Parathyroid adenoma (tissue), 2 donors: ENCODE data around the gene GMNC.
"Not testable (repeated sequence)": the region's sequence is repeated elsewhere in the genome, so short reads cannot be mapped to it uniquely, and the experiment has no call there.

ENCODE experiments used
- H2AFZ ChIP-seq: fragments of 300-600 bp; sonication (generic); one replicate; pipeline ENCODE4 v1.7.0; 2017; ENCODE audit warnings: antibody characterized with exemption, mild to moderate bottlenecking
- H3K27ac ChIP-seq: fragments of 300-600 bp; sonication (generic); one replicate; pipeline ENCODE4 v1.7.0; 2017
- H3K27me3 ChIP-seq: fragments of 300-600 bp; sonication (generic); one replicate; pipeline ENCODE4 v1.7.0; 2017; ENCODE audit warnings: low read length; ENCODE audit not compliant: control insufficient read depth, insufficient read depth
- H3K36me3 ChIP-seq: fragments of 300-600 bp; sonication (generic); one replicate; pipeline ENCODE4 v1.7.0; 2017; ENCODE audit warnings: low read length; ENCODE audit not compliant: control insufficient read depth, insufficient read depth
- H3K4me1 ChIP-seq: fragments of 300-600 bp; sonication (generic); one replicate; pipeline ENCODE4 v1.7.0; 2017; ENCODE audit warnings: control low read depth
- H3K4me2 ChIP-seq: fragments of 300-600 bp; sonication (generic); one replicate; pipeline ENCODE4 v1.7.0; 2017; ENCODE audit warnings: low read length
- H3K4me3 ChIP-seq: fragments of 300-600 bp; sonication (generic); one replicate; pipeline ENCODE4 v1.7.0; 2017; ENCODE audit warnings: low read depth, low read length
- H3K79me2 ChIP-seq: fragments of 300-600 bp; sonication (generic); one replicate; pipeline ENCODE4 v1.7.0; 2017; ENCODE audit warnings: control low read depth
- H3K9ac ChIP-seq: fragments of 300-600 bp; sonication (generic); one replicate; pipeline ENCODE4 v1.7.0; 2017; ENCODE audit warnings: mild to moderate bottlenecking
- H3K9me3 ChIP-seq: fragments of 300-600 bp; sonication (generic); one replicate; pipeline ENCODE4 v1.7.0; 2017; ENCODE audit warnings: low read length; ENCODE audit not compliant: control insufficient read depth
- TF ChIP-seq, protein P1 (sequence below): fragments of 300-600 bp; sonication (generic); IDR thresholded peaks from one replicate; pipeline ENCODE4 v1.7.0; 2017; ENCODE audit warnings: antibody characterized with exemption, mild to moderate bottlenecking
- donor health status: primary hyperparathyroidism.

The GMNC gene

DNA sequence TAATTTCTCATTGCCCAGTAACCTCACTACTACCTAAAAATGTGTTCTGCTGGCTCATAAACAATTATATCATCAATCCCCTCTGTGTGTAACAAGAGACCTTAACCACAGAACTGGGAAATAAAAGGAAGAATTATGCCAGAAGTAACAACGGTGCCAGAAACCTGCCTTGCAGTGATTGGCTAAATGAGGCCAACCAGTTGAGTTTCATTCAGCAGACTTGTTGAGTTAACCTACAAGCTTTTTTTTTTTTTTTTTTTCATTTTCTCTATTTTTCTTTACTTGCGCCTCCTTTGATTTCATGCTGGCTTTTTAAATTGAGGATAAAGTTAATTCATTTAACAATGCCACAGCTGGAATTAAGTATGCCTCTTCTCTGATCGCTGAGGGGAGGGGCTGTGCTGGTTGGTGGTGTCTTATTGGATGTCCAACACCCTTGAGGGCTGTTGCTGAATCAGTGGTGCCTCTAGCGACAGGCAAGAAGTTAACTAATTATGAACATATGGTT is 30.0 kb upstream of the GMNC start:
- no peak overlapping the region for H3K9ac ChIP-seq
- no peaks in the 10 kb centered on the region for H3K4me1 ChIP-seq
- H2AFZ ChIP-seq = no peak overlapping the region
- no peaks in the 10 kb centered on the region for H3K27me3 ChIP-seq
- H3K4me3 ChIP-seq = no peak overlapping the region
- no peaks in the 10 kb centered on the region for H3K36me3 ChIP-seq
- TF ChIP-seq, protein P1, sequence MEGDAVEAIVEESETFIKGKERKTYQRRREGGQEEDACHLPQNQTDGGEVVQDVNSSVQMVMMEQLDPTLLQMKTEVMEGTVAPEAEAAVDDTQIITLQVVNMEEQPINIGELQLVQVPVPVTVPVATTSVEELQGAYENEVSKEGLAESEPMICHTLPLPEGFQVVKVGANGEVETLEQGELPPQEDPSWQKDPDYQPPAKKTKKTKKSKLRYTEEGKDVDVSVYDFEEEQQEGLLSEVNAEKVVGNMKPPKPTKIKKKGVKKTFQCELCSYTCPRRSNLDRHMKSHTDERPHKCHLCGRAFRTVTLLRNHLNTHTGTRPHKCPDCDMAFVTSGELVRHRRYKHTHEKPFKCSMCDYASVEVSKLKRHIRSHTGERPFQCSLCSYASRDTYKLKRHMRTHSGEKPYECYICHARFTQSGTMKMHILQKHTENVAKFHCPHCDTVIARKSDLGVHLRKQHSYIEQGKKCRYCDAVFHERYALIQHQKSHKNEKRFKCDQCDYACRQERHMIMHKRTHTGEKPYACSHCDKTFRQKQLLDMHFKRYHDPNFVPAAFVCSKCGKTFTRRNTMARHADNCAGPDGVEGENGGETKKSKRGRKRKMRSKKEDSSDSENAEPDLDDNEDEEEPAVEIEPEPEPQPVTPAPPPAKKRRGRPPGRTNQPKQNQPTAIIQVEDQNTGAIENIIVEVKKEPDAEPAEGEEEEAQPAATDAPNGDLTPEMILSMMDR = no peak
- H3K9me3 ChIP-seq = no peaks in the 10 kb centered on the region
- H3K79me2 ChIP-seq = no peaks in the 10 kb centered on the region
- no peak overlapping the region for H3K27ac ChIP-seq
- H3K4me2 ChIP-seq = no peak overlapping the region

DNA sequence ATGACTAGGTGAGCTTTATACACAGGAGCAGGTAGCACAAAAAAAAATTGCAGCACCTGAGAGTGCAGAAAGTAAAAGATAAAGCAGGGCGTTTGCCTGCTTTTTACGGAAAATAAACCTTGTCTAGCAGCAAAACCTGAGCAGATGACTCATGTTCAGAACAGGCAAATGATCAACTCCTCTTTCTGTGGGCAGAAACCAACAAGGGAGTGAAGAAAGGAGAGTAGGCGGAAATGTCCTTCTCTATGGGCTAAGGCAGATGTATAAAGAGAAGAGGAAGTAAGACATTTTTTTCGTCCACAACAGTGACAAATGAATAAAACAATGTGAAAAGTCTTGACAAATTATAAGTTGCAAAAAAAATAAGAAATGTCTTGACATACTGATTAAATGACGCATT is 24.5 kb upstream of the GMNC start:
- Histone ChIP-seq H3K9ac (no peak overlapping the region), H3K4me2 (no peak overlapping the region), H3K36me3 (no peaks in the 10 kb centered on the region), H3K27ac (no peak overlapping the region), H3K4me1 (no peaks in the 10 kb centered on the region), H3K9me3 (no peaks in the 10 kb centered on the region), H3K4me3 (no peak overlapping the region), H3K27me3 (no peaks in the 10 kb centered on the region), H2AFZ (no peak overlapping the region), H3K79me2 (no peaks in the 10 kb centered on the region)
- TF ChIP-seq, protein P1 = no peak

DNA sequence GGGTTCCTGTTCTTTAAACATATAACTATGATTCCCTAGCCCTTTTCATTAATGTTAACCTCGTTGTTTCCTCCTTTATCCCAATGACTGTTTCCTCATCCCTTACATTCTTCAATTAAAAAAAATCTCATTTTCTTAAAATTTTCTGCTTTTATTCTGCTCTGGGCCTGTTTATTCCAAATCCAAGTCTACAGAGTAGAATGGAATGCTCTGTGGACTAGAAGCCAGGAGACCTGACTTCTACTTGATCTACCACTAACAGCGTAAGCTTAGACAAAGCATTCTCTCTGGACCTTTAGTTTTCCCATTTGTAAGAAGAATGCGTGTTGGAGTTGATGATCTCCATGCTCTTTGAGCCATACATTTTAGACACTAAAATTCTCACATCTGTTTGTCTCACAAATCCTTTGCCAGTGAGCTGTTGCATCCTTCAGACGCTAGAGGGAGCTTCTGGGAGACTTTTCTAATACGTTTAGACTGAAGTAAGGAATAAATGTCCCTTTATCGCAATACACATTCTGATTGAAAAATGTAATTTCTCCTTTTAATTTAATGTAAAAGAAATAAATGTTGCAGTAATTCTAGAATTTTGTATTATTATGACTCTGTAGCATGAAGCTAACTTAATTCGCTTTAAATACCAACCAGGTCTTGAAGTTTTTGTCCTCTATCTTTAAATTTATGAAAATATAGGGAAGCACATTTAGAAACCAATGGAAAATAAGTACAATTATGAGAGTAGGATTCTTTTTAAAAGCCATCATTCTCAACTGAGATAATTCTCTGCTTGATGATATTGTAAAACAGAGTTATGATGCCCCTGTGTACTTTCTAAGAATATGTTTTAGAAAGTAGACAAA is 21.7 kb upstream of the GMNC start:
- Histone ChIP-seq H3K4me1 (no peaks in the 10 kb centered on the region), H2AFZ (no peak overlapping the region), H3K9ac (no peak overlapping the region), H3K9me3 (no peaks in the 10 kb centered on the region), H3K4me3 (no peak overlapping the region), H3K4me2 (no peak overlapping the region), H3K27me3 (no peaks in the 10 kb centered on the region), H3K27ac (no peak overlapping the region), H3K36me3 (no peaks in the 10 kb centered on the region), H3K79me2 (no peaks in the 10 kb centered on the region)
- TF ChIP-seq, protein P1 = peak; percentile 86

DNA sequence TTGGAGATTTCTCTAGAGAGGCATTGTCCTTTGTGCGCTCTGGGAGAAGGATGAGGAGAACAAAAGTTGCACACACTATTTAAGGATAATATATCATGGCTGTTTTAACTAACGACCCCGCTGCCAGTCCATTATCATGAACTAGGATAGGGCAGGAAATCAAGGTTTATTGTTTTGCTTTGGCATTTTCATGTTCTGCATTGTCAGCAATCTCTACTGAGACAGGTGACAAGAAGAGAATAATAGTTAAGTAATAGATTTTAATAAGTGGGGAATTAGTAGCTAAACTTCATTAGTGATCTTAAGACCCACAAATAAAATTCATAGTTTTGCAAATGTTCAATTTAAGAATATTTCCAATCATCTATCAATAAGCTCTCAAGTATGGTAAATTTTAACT is 20.6 kb upstream of the GMNC start:
- no peak overlapping the region for H3K4me2 ChIP-seq
- H3K27ac ChIP-seq = no peak overlapping the region
- H3K9me3 ChIP-seq = no peaks in the 10 kb centered on the region
- no peaks in the 10 kb centered on the region for H3K79me2 ChIP-seq
- TF ChIP-seq, protein P1 = no peak
- H3K36me3 ChIP-seq = no peaks in the 10 kb centered on the region
- H2AFZ ChIP-seq = no peak overlapping the region
- no peak overlapping the region for H3K9ac ChIP-seq
- no peaks in the 10 kb centered on the region for H3K27me3 ChIP-seq
- H3K4me1 ChIP-seq = no peaks in the 10 kb centered on the region
- H3K4me3 ChIP-seq = no peak overlapping the region

DNA sequence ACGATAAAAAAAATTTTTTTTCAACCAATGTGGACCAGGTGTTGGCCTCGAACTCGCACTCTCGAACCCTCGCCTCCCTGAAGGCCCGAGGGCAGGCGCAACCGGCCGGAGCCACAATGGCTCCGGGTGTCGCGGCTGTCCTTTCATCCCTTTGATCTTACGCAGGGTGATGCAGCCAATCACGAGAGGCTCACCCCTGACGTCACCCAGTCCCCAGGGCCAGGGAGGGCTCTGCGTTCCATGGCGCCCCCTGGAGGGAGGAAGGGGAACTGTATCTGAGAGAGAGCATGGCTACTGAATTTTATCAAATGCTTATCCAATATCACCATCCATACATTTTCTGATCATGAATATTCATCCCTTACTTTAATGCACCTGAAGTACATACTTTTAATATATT is 15.4 kb upstream of the GMNC start:
- H3K9me3 ChIP-seq = no peaks in the 10 kb centered on the region
- no peaks in the 10 kb centered on the region for H3K36me3 ChIP-seq
- H3K27me3 ChIP-seq = no peaks in the 10 kb centered on the region
- TF ChIP-seq, protein P1 = no peak
- no peak overlapping the region for H3K27ac ChIP-seq
- no peaks in the 10 kb centered on the region for H3K4me1 ChIP-seq
- no peak overlapping the region for H3K4me2 ChIP-seq
- H3K79me2 ChIP-seq = no peaks in the 10 kb centered on the region
- no peak overlapping the region for H3K9ac ChIP-seq
- H3K4me3 ChIP-seq = no peak overlapping the region
- H2AFZ ChIP-seq = no peak overlapping the region

DNA sequence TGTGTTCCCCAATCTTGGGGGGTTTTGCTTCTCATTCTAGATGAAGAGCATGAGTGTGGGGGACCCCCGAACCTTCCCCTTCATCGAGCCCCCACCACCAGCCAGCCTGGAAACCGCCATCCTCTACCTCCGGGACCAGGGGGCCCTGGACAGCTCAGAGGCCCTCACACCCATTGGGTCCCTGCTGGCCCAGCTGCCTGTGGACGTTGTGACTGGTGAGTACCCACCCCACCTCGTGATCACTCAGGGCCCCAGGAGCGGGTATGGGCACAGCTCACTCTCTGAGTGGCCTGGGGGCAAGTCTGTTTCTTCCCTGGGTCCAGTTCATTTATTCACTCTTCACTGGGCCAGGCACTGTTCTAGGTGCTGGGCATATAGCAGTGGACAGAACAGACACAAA is 13.9 kb upstream of the GMNC start:
- H3K27me3 ChIP-seq, H3K9ac ChIP-seq, H3K36me3 ChIP-seq, H3K4me3 ChIP-seq, H2AFZ ChIP-seq, H3K79me2 ChIP-seq, H3K4me2 ChIP-seq, H3K9me3 ChIP-seq, H3K4me1 ChIP-seq, H3K27ac ChIP-seq: not testable (repeated sequence)

DNA sequence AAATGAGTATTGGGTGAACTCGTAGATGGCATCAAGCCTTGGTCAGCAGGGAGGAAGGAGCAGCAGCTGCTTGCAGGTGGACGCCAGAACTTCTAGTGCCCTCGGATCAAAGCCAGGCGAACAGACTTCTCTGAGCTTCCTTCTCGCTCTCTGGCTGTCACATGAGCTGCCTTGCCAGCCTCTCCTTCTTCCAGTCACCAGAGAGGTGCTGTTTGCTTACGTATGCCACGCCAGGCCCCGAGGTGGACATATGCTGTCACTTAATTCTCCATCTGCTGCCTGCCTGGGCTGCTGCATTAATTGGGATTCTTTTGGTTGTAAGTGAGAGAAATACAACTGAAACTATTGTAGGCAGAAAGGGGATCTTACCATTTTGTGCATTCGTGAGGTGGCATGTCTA is 12.6 kb upstream of the GMNC start:
- not testable (repeated sequence) for H3K9ac ChIP-seq, H3K27me3 ChIP-seq, H3K4me3 ChIP-seq, H2AFZ ChIP-seq, H3K4me1 ChIP-seq, H3K79me2 ChIP-seq, H3K27ac ChIP-seq, H3K36me3 ChIP-seq, H3K4me2 ChIP-seq, H3K9me3 ChIP-seq
